HepG2 (cell line): ENCODE results near the gene TMEM170B. TPM values are rescaled to one million over a fixed set of nuclear protein-coding genes. Genes with fewer than 3 reads are reported as not detected.

Source experiments
- ATF7 ChIP-seq, 2 experiments: fragments of 450-650 bp in 1 of 2; sonication (generic) in 1 of 2; formaldehyde crosslinking in 1 of 2; IDR thresholded peaks; 2 replicates each; pipeline versions ENCODE4 v1.4.0 to v1.6.1; 2016 to 2020; ENCODE audit warnings: antibody characterized with exemption in 1 of 2, mild to moderate bottlenecking in 1 of 2, missing genetic modification reagents in 1 of 2
- FOXO1 ChIP-seq: sonication (generic); formaldehyde crosslinking; IDR thresholded peaks from 2 replicates; pipeline ENCODE4 v1.4.0; 2020; ENCODE audit warnings: missing genetic modification reagents
- GRHL1 ChIP-seq: sonication (generic); formaldehyde crosslinking; conservative IDR thresholded peaks from 2 replicates; pipeline ENCODE4 v1.8.0; 2022; ENCODE audit warnings: missing genetic modification reagents
- HOXD1 ChIP-seq: sonication (generic); formaldehyde crosslinking; IDR thresholded peaks from 2 replicates; pipeline ENCODE4 v1.5.0; 2020; ENCODE audit warnings: missing genetic modification reagents
- KIAA2018 ChIP-seq: sonication (generic); formaldehyde crosslinking; IDR thresholded peaks from 2 replicates; pipeline ENCODE4 v1.5.0; 2020; ENCODE audit warnings: mild to moderate bottlenecking, missing genetic modification reagents, borderline replicate concordance
- RERE ChIP-seq: IDR thresholded peaks from 2 replicates; pipeline ENCODE4 v1.6.1; 2016; ENCODE audit warnings: low read depth, missing genetic modification reagents, missing compliant biosample characterization
- ZNF24 ChIP-seq: fragments of 450-650 bp; IDR thresholded peaks from 2 replicates; pipeline ENCODE4 v1.6.1; 2017; ENCODE audit warnings: antibody characterized with exemption, mild to moderate bottlenecking
- ZNF331 ChIP-seq: sonication (generic); formaldehyde crosslinking; IDR thresholded peaks from 2 replicates; pipeline ENCODE4 v1.4.0; 2020; ENCODE audit warnings: missing genetic modification reagents
- ZNF572 ChIP-seq: sonication (generic); formaldehyde crosslinking; IDR thresholded peaks from 2 replicates; pipeline ENCODE4 v1.5.1; 2020; ENCODE audit warnings: mild to moderate bottlenecking, missing genetic modification reagents
- ZNF652 ChIP-seq: IDR thresholded peaks from 2 replicates; pipeline ENCODE4 v1.6.1; 2016; ENCODE audit warnings: low read depth, borderline replicate concordance
- ZNF709 ChIP-seq: sonication (generic); formaldehyde crosslinking; IDR thresholded peaks from 2 replicates; pipeline ENCODE4 v1.5.0; 2020; ENCODE audit warnings: mild to moderate bottlenecking, missing genetic modification reagents
- ZNF713 ChIP-seq: sonication (generic); formaldehyde crosslinking; IDR thresholded peaks from 2 replicates; pipeline ENCODE4 v1.4.0; 2020; ENCODE audit warnings: mild to moderate bottlenecking, missing genetic modification reagents
- ZSCAN9 ChIP-seq: IDR thresholded peaks from 2 replicates; pipeline ENCODE4 v1.6.1; 2016; ENCODE audit warnings: borderline replicate concordance
- polyA plus RNA-seq, 8 experiments: library from polyadenylated mRNA; depleted of rRNA in 3 of 8; stranded (reverse) in 7 of 8; unstranded in 1 of 8; fragments of >200 nt; fragmentation: Illumina TruSeq in 4 of 8; extraction: Trizol in 4 of 8; gene quantifications; 2 replicates each; pipeline versions ENCODE4 v1.2.1 to v1.2.3, GENCODE V29; 2011 to 2016; ENCODE audit warnings: low read depth in 4 of 8, missing spikeins in 1 of 8, mixed read lengths in 1 of 8; ENCODE audit not compliant: insufficient read depth in 1 of 8
- total RNA-seq, 5 experiments: library from RNA; depleted of rRNA; stranded (reverse); fragments of >200 nt; fragmentation: Illumina TruSeq; extraction: Trizol; gene quantifications; 2 replicates each; pipeline ENCODE4 v1.2.3, GENCODE V29; 2016; ENCODE audit warnings: low read depth in 1 of 5

Gene TMEM170B
- total and polyA plus RNA-seq, 2 of the 13 experiments (the other 11 are each of a cell fraction or from before 2014, with no cell fraction given), result 3.3 to 9.4 TPM

- TF ChIP-seq RERE (CRISPR knock-in tag) (no peak), HOXD1 (CRISPR knock-in tag) (no peak), FOXO1 (no peak), KIAA2018 (no peak), ATF7 (IDR thresholded peaks at IDR 0.05) (no peak), ATF7 (CRISPR knock-in tag; IDR thresholded peaks at IDR 0.05) (no peak), ZSCAN9 (CRISPR knock-in tag) (no peak; the same call in 1 of the 2 replicates), ZNF713 (CRISPR knock-in tag) (no peak), GRHL1 (CRISPR knock-in tag) (no peak), ZNF24 (no peak), ZNF572 (no peak), ZNF709 (no peak), ZNF331 (CRISPR knock-in tag) (peak; percentile 72; the same call in 1 of the 2 replicates), ZNF652 (CRISPR knock-in tag) (no peak)
Observed at GRCh38 chr6:11575408-11576033, 38.0 kb downstream of the TMEM170B start (continued).
